ENCODE measurements around the gene ITGB3BP.

- no peak for TF ChIP-seq CTCF (conservative IDR thresholded peaks at IDR 0.05; ENCODE audit: low read depth, low read length)
- TF ChIP-seq EZH2 (IDR thresholded peaks at IDR 0.05; ENCODE audit: low read length, unreplicated experiment) = no peak
- TF ChIP-seq EZH2phosphoT487 (IDR thresholded peaks at IDR 0.05; ENCODE audit: borderline replicate concordance, low read length) = no peak
These were observed 46.0 kb upstream of the ITGB3BP start for GRCh38 chr1:63569068-63569467.
